Heart left ventricle (tissue), 13 donors: Measurements from ENCODE around the gene MRRF.

Experiments
- POLR2A ChIP-seq, 2 donors: fragments of 450-650 bp; IDR thresholded peaks; one replicate each; pipeline ENCODE4 v1.6.1; 2017; ENCODE audit warnings: antibody characterized with exemption in 2 of 2, mild to moderate bottlenecking in 2 of 2, moderate library complexity in 2 of 2
- TF ChIP-seq, protein P1 (sequence below), 12 donors: fragments of 200-600 bp; sonication (generic) in 4 of 12; IDR thresholded peaks; one replicate each; pipeline versions ENCODE4 v1.5.0 to v1.8.0; 2018 to 2022; ENCODE audit warnings: antibody characterized with exemption in 12 of 12, mild to moderate bottlenecking in 5 of 12
- donor health status: ischemic (EF 13 %, LVEDD 7.1; RV severe dilation, severe dysfunction).
- donor health status: DM: no; HTN: yes; CAD: no.
- donor health status: DM: no; HTN: no; CAD: no.
- donor health status: ischemic (EF 25% LVEDD 6.9; RV normal size, moderate dysfunction).
- donor health status: ischemic (EF 25% LVEDD 5.7; RV mildly dilated, moderate dysfunction).
- donor health status: ischemic (EF 35%, LVEDD 5.7; RV mildly dilated, moderate dysfunction).
- donor health status: nonischemic (EF 11% LVEDD 7.7; RV severe dilation, severe dysfunction).
- donor health status: DM: yes; HTN: yes; CAD: no.
- donor health status: PGD.
- donor health status: ischemic (EF 29% LVEDD 5.4; RV normal size, mild dysfunction).
- donor health status: nonischemic (EF 23%, LVEDD 6.1; RV moderate dilation, normal function).

DNA sequence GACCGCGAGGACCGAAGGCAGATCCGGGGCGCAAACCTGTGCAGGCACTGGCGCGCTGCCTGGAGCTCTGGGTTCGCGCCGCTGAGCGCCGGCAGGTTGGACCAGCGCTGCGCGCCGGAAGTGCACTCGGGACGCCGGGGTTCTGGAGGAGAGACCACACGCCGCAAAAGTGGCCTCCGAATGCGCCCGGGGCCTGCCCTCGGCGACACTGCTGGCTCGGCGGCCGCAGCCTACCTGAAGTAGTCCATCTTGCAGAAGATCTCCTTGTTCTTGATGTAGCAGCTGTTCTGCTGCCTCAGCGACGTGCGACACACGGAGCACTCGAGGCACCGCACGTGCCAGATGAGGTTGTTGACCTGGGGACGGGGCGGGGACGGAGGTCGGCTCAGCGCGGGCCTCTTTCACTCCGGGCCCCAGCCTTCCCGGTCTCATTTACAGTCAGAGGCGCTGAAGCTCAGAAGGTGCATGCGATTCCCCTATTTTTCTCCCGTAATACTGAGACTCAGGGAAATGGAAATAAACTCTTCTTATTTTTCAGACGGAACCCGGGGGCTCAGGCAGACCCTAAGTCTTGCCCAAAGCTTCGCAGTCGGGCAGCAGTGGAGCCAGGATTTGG is 38.4 kb upstream of the MRRF start:
- TF ChIP-seq, protein P1, sequence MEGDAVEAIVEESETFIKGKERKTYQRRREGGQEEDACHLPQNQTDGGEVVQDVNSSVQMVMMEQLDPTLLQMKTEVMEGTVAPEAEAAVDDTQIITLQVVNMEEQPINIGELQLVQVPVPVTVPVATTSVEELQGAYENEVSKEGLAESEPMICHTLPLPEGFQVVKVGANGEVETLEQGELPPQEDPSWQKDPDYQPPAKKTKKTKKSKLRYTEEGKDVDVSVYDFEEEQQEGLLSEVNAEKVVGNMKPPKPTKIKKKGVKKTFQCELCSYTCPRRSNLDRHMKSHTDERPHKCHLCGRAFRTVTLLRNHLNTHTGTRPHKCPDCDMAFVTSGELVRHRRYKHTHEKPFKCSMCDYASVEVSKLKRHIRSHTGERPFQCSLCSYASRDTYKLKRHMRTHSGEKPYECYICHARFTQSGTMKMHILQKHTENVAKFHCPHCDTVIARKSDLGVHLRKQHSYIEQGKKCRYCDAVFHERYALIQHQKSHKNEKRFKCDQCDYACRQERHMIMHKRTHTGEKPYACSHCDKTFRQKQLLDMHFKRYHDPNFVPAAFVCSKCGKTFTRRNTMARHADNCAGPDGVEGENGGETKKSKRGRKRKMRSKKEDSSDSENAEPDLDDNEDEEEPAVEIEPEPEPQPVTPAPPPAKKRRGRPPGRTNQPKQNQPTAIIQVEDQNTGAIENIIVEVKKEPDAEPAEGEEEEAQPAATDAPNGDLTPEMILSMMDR (IDR thresholded peaks at IDR 0.05), result no peak
- no peak for TF ChIP-seq POLR2A (IDR thresholded peaks at IDR 0.05)
